Transverse colon (tissue), 4 donors: Measurements from ENCODE around the gene TRIM44.

ENCODE experiments used
- POLR2A ChIP-seq: fragments of 450-650 bp; IDR thresholded peaks from one replicate; pipeline ENCODE4 v1.6.1; 2016; ENCODE audit warnings: antibody characterized with exemption, mild to moderate bottlenecking, moderate library complexity
- POLR2AphosphoS5 ChIP-seq, 3 donors: sonication (generic); formaldehyde crosslinking; IDR thresholded peaks; one replicate each; pipeline ENCODE4 v1.6.1; 2016; ENCODE audit warnings: antibody characterized with exemption in 3 of 3
- TF ChIP-seq, protein P1 (sequence below), 5 experiments: fragments of 200-600 bp in 3 of 5; fragments of 450-650 bp in 2 of 5; sonication (generic) in 3 of 5; IDR thresholded peaks; 1 replicate in 2 of 5; 2 replicates in 3 of 5; pipeline ENCODE4 v1.5.1; 2016 to 2017; ENCODE audit warnings: antibody characterized with exemption in 5 of 5, inconsistent platforms in 3 of 5, mild to moderate bottlenecking in 2 of 5, moderate library complexity in 1 of 5

DNA sequence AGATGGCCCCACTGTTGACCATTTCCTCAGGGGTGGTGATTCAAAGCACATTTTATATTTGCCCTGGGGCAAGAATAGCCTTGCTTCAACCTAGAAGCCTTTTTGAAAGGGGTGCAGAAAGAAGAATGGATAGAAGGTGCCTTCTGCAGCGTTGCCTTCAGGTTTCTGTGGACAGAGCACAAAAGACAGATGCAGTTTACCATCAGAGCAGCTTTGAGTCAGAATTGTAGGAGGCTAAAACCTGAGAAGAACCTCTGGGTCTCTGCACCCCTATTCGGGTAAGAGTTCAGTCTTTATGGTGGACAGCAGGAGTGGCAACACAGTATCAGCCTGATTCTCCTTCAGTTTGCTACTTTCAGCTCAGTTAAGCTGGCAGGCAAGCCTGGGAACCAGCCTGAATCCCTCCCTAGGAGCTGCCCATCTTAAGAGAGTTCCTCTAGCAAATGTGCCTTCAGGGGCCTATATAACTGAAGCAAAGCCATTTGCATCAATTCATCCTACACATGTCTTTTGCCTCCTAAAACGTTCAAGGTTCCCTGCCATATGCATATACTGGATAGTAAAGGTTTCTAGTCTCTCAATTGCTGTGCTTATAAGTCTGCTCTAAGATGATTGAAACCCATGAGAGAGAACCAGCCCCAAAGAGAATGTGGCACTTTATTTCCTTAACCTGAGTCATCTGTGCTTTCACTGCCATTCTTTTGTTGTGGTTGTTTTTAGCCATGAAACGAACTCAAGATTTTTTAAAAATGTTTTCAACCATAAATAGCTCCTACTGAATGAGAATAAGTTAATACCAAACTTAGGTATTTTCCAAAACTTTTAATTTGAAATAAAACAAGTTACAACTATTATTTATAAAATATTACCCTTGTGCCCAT, 123.0 kb downstream of the TRIM44 start:
- TF ChIP-seq, protein P1, sequence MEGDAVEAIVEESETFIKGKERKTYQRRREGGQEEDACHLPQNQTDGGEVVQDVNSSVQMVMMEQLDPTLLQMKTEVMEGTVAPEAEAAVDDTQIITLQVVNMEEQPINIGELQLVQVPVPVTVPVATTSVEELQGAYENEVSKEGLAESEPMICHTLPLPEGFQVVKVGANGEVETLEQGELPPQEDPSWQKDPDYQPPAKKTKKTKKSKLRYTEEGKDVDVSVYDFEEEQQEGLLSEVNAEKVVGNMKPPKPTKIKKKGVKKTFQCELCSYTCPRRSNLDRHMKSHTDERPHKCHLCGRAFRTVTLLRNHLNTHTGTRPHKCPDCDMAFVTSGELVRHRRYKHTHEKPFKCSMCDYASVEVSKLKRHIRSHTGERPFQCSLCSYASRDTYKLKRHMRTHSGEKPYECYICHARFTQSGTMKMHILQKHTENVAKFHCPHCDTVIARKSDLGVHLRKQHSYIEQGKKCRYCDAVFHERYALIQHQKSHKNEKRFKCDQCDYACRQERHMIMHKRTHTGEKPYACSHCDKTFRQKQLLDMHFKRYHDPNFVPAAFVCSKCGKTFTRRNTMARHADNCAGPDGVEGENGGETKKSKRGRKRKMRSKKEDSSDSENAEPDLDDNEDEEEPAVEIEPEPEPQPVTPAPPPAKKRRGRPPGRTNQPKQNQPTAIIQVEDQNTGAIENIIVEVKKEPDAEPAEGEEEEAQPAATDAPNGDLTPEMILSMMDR (IDR thresholded peaks at IDR 0.05): no peak
- TF ChIP-seq POLR2A (no peak), POLR2AphosphoS5 (IDR thresholded peaks at IDR 0.05) (no peak)
